PC-3 (cell line): ENCODE measurements around the gene RPS6KC1. TPM values are rescaled to one million over a fixed set of nuclear protein-coding genes. Genes with fewer than 3 reads are reported as not detected.

Experiments
- ATAC-seq: fragments of 200-7000 bp; cut with Tn5 transposase; 2 replicates; pipeline ENCODE4 v1.9.1; 2020; ENCODE audit warnings: mild to moderate bottlenecking, moderate library complexity
- BruUV-seq: library from RNA; stranded (reverse); fragments of 400-500 nt; replicated peaks from 2 replicates; lab custom pipeline; 2021; lab: Mats Ljungman, UMichigan
- CTCF ChIA-PET: fragments of 300-600 bp; sonication (Branson Sonifier 250); formaldehyde crosslinking; loops from one replicate; lab custom pipeline; 2022; ENCODE audit warnings: antibody characterized with exemption; lab: Charles Lee
- POLR2A ChIA-PET: fragments of 300-600 bp; sonication (Branson Sonifier 250); formaldehyde crosslinking; loops from one replicate; lab custom pipeline; 2022; ENCODE audit warnings: antibody characterized with exemption; ENCODE audit not compliant: unreplicated experiment; lab: Charles Lee
- DNase-seq: peaks from one replicate; pipeline ENCODE4 v3.0.0-alpha.2; 2015
- H2AFZ ChIP-seq: fragments of 300-600 bp; sonication (generic); 2 replicates; pipeline ENCODE4 v1.6.0; 2016; ENCODE audit warnings: antibody characterized with exemption, low read length
- H3F3A ChIP-seq: fragments of 300-600 bp; sonication (generic); one replicate; pipeline ENCODE4 v1.6.0; 2017; ENCODE audit warnings: antibody characterized with exemption, low read length, control low read depth, mild to moderate bottlenecking; ENCODE audit not compliant: unreplicated experiment
- H3K27ac ChIP-seq: fragments of 300-600 bp; sonication (generic); 2 replicates; pipeline ENCODE4 v1.5.1; 2016; ENCODE audit warnings: mild to moderate bottlenecking, low read length
- H3K27me3 ChIP-seq: fragments of 300-600 bp; sonication (generic); 2 replicates; pipeline ENCODE4 v1.6.1; 2016; ENCODE audit warnings: low read length, mixed read lengths
- H3K36me3 ChIP-seq: fragments of 300-600 bp; sonication (generic); 2 replicates; pipeline ENCODE4 v1.6.1; 2016; ENCODE audit warnings: low read depth, mixed run types, low read length, mixed read lengths
- H3K4me1 ChIP-seq: fragments of 300-600 bp; sonication (generic); 2 replicates; pipeline ENCODE4 v1.5.1; 2016; ENCODE audit warnings: low read length; ENCODE audit not compliant: insufficient read depth
- H3K4me2 ChIP-seq: fragments of 300-600 bp; sonication (generic); 2 replicates; pipeline ENCODE4 v1.6.0; 2016; ENCODE audit warnings: low read length
- H3K4me3 ChIP-seq: fragments of 300-600 bp; sonication (generic); 2 replicates; pipeline ENCODE4 v1.5.1; 2016; ENCODE audit warnings: mild to moderate bottlenecking, low read length, mixed read lengths
- H3K79me2 ChIP-seq: fragments of 300-600 bp; sonication (generic); 2 replicates; pipeline ENCODE4 v1.6.1; 2017; ENCODE audit warnings: low read length, mixed read lengths
- H3K9ac ChIP-seq: fragments of 300-600 bp; sonication (generic); 2 replicates; pipeline ENCODE4 v1.6.0; 2016; ENCODE audit warnings: mild to moderate bottlenecking, low read length
- H3K9me2 ChIP-seq: fragments of 300-600 bp; sonication (generic); replicated peaks from 2 replicates; pipeline ENCODE4 v1.6.1; 2016; ENCODE audit warnings: mixed run types, low read length, mixed read lengths
- H3K9me3 ChIP-seq: fragments of 300-600 bp; sonication (generic); 2 replicates; pipeline ENCODE4 v1.6.1; 2016; ENCODE audit warnings: low read length, mixed read lengths
- H4K20me1 ChIP-seq: fragments of 300-600 bp; sonication (generic); 2 replicates; pipeline ENCODE4 v1.6.1; 2016; ENCODE audit warnings: low read length, mixed read lengths
- EZH2 ChIP-seq: fragments of 300-600 bp; sonication (generic); IDR thresholded peaks from one replicate; pipeline ENCODE4 v1.6.1; 2017; ENCODE audit warnings: antibody characterized with exemption, mild to moderate bottlenecking, low read length; ENCODE audit not compliant: unreplicated experiment
- EZH2phosphoT487 ChIP-seq: fragments of 300-600 bp; sonication (generic); IDR thresholded peaks from 2 replicates; pipeline ENCODE4 v1.6.1; 2018; ENCODE audit warnings: mild to moderate bottlenecking, antibody characterized with exemption, low read length, borderline replicate concordance
- intact Hi-C: fragments of 100-400 bp; cut with micrococcal nuclease; formaldehyde crosslinking; loops from 2 replicates; pipeline ENCODE4 v1.9.0; 2023
- total RNA-seq: library from RNA; depleted of rRNA; stranded (reverse); fragments of >200 nt; gene quantifications from 2 replicates; pipeline ENCODE4 v1.2.3, GENCODE V29; 2014
- TF ChIP-seq, protein P1 (sequence below): fragments of 300-600 bp; sonication (generic); conservative IDR thresholded peaks from 2 replicates; pipeline ENCODE4 v1.5.1; 2017; ENCODE audit warnings: antibody characterized with exemption, low read depth, mild to moderate bottlenecking, low read length

RPS6KC1 gene
- total RNA-seq, 1 experiment from 2014 or later = 21.1 TPM

DNA sequence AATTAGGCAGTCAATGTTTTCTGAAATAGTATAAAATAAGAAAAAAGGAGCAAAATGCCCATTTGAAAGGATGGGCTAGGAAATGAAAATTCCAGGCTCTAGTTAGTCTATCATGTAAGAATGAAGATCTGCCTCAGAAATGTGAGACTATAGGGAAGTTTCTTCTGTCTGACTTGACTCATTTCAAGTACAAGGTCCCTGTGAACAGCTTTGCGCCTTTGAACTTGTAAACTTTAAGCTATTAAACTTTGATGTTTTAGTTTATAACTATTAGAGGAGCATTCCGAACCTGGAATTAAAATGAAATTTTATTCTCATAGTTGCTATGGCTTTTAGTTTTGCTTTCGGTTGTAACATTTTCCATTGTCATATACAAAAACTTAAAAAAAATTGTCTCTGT is 199.4 kb downstream of the RPS6KC1 start:
- Histone ChIP-seq H3F3A (no peaks in the 10 kb centered on the region), H2AFZ (no peak overlapping the region), H3K9me2 (no peaks in the 10 kb centered on the region), H3K9ac (no peak overlapping the region), H3K4me2 (no peak overlapping the region), H3K36me3 (no peaks in the 10 kb centered on the region), H3K79me2 (no peaks in the 10 kb centered on the region), H3K4me3 (no peak overlapping the region), H3K4me1 (no peaks in the 10 kb centered on the region), H3K27ac (no peak overlapping the region), H3K9me3 (no peaks in the 10 kb centered on the region), H3K27me3 (no peaks in the 10 kb centered on the region; the same call in 1 of the 2 replicates), H4K20me1 (no peaks in the 10 kb centered on the region)
- CTCF ChIA-PET = no interaction called here
- ATAC-seq (no peak), DNase-seq (no peak)
- intact Hi-C loops = no loop called here
- TF ChIP-seq EZH2 = no peak
- TF ChIP-seq EZH2phosphoT487 = no peak
- TF ChIP-seq, protein P1, sequence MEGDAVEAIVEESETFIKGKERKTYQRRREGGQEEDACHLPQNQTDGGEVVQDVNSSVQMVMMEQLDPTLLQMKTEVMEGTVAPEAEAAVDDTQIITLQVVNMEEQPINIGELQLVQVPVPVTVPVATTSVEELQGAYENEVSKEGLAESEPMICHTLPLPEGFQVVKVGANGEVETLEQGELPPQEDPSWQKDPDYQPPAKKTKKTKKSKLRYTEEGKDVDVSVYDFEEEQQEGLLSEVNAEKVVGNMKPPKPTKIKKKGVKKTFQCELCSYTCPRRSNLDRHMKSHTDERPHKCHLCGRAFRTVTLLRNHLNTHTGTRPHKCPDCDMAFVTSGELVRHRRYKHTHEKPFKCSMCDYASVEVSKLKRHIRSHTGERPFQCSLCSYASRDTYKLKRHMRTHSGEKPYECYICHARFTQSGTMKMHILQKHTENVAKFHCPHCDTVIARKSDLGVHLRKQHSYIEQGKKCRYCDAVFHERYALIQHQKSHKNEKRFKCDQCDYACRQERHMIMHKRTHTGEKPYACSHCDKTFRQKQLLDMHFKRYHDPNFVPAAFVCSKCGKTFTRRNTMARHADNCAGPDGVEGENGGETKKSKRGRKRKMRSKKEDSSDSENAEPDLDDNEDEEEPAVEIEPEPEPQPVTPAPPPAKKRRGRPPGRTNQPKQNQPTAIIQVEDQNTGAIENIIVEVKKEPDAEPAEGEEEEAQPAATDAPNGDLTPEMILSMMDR = no peak
- POLR2A ChIA-PET = no interaction called here
- BruUV-seq = no TSS peak

GRCh38 chr1:213251972-213252371 is 200.9 kb downstream of the RPS6KC1 start:
- ATAC-seq = no peak
- Histone ChIP-seq H3K27me3 (no peaks in the 10 kb centered on the region; the same call in 1 of the 2 replicates), H3K4me2 (no peak overlapping the region), H3K4me3 (no peak overlapping the region), H3K27ac (no peak overlapping the region), H3K9me2 (no peaks in the 10 kb centered on the region), H3K9ac (no peak overlapping the region), H3K4me1 (no peaks in the 10 kb centered on the region), H4K20me1 (no peaks in the 10 kb centered on the region), H3K9me3 (no peaks in the 10 kb centered on the region), H3K36me3 (no peaks in the 10 kb centered on the region), H3K79me2 (no peaks in the 10 kb centered on the region), H2AFZ (no peak overlapping the region), H3F3A (no peaks in the 10 kb centered on the region)
- CTCF ChIA-PET = no interaction called here
- BruUV-seq = no TSS peak
- POLR2A ChIA-PET = no interaction called here
- DNase-seq = no peak
- TF ChIP-seq EZH2phosphoT487 = no peak
- TF ChIP-seq EZH2 = no peak
- TF ChIP-seq, protein P1 = no peak
- intact Hi-C loops = no loop called here

- Histone ChIP-seq H4K20me1 (no peaks in the 10 kb centered on the region), H3K9ac (no peak overlapping the region)
Measured at GRCh38 chr1:213256438-213257087, 205.5 kb downstream of the RPS6KC1 start.

More at GRCh38 chr1:213256438-213257087, 205.5 kb downstream of the RPS6KC1 start:
- DNase-seq (no peak), ATAC-seq (no peak)
- no TSS peak for BruUV-seq
- Histone ChIP-seq H3K27me3 (no peaks in the 10 kb centered on the region; the same call in 1 of the 2 replicates), H3K36me3 (no peaks in the 10 kb centered on the region), H3K9me2 (no peaks in the 10 kb centered on the region), H3F3A (no peaks in the 10 kb centered on the region), H3K79me2 (no peaks in the 10 kb centered on the region), H3K27ac (no peak overlapping the region), H3K4me1 (no peaks in the 10 kb centered on the region), H3K4me3 (no peak overlapping the region), H2AFZ (no peak overlapping the region), H3K9me3 (no peaks in the 10 kb centered on the region), H3K4me2 (no peak overlapping the region)
- TF ChIP-seq, protein P1 = no peak
- TF ChIP-seq EZH2phosphoT487 (no peak), EZH2 (no peak)
- ChIA-PET POLR2A (no interaction called here), CTCF (interaction anchor here (0.6 kb wide), 1 partner anchor 147 kb away, joined by 5 read pairs; no protein-coding TSS in a partner anchor)
- intact Hi-C loops = no loop called here
